K562 (cell line): ENCODE data around the gene MTO1. TPM values are rescaled to one million over a fixed set of nuclear protein-coding genes. Genes with fewer than 3 reads are reported as not detected.

ENCODE experiments used
- ATAC-seq: fragments of 200-7000 bp; cut with Tn5 transposase; 3 replicates; pipeline ENCODE4 v1.9.1; 2020; ENCODE audit warnings: moderate library complexity
- BruUV-seq: library from RNA; stranded (reverse); fragments of 400-500 nt; replicated peaks from 2 replicates; lab custom pipeline; 2021; lab: Mats Ljungman, UMichigan
- CTCF ChIA-PET: fragments of 300-600 bp; formaldehyde crosslinking; extraction: SDS; loops from one replicate; lab custom pipeline; 2021; ENCODE audit warnings: low intra/inter-chr PET ratio; lab: Yijun Ruan, JAX
- POLR2A ChIA-PET: fragments of 300-600, 350-650 bp; sonication (Branson Sonifier 250); formaldehyde crosslinking; extraction: SDS; loops from one replicate; lab custom pipeline; 2021; ENCODE audit warnings: antibody characterized with exemption, inconsistent platforms; lab: Yijun Ruan, JAX
- DNase-seq, 4 experiments: peaks; one replicate each; pipeline versions ENCODE4 v3.0.0 to v3.0.0-alpha.2; 2011 to 2018; ENCODE audit warnings: low spot score in 3 of 4, mixed read lengths in 3 of 4; ENCODE audit errors: extremely low read depth in 1 of 4
- FAIRE-seq: peaks from 2 replicates; lab custom pipeline; 2011; peaks lifted over from hg19 to GRCh38; lab: Jason Lieb, UNC
- H2AFZ ChIP-seq: 2 replicates; pipeline ENCODE4 v1.6.0; 2011; ENCODE audit warnings: low read depth, low read length, control low read depth, inconsistent platforms
- H3K27ac ChIP-seq: fragments of 200-600 bp; 3 replicates; pipeline ENCODE4 v1.8.0; 2011; ENCODE audit warnings: low read depth, mild to moderate bottlenecking, control low read depth, inconsistent platforms, low read length, moderate library complexity, mixed read lengths; ENCODE audit errors: extremely low read depth
- H3K27me3 ChIP-seq, 2 experiments: fragments of 300-600 bp in 1 of 2; 2 replicates in 1 of 2; 3 replicates in 1 of 2; pipeline versions ENCODE4 v1.6.0 to v1.8.0; 2011; ENCODE audit warnings: inconsistent platforms in 2 of 2, low read length in 2 of 2, mild to moderate bottlenecking in 1 of 2, mixed read lengths in 1 of 2, moderate library complexity in 1 of 2; ENCODE audit not compliant: control insufficient read depth in 2 of 2, insufficient read depth in 2 of 2
- H3K36me3 ChIP-seq: fragments of 300-600 bp; 3 replicates; pipeline ENCODE4 v1.8.0; 2011; ENCODE audit warnings: mild to moderate bottlenecking, low read length, inconsistent platforms; ENCODE audit not compliant: control insufficient read depth, insufficient read depth
- H3K4me1 ChIP-seq, 2 experiments: fragments of 200-600 bp in 1 of 2; replicated peaks in 1 of 2; 2 replicates in 1 of 2; 3 replicates in 1 of 2; pipeline versions ENCODE4 v1.5.1 to v1.8.0; 2011; ENCODE audit warnings: inconsistent platforms in 2 of 2, low read length in 2 of 2, mild to moderate bottlenecking in 1 of 2, mixed read lengths in 1 of 2, moderate library complexity in 1 of 2; ENCODE audit not compliant: control insufficient read depth in 2 of 2, insufficient read depth in 2 of 2
- H3K4me2 ChIP-seq: 2 replicates; pipeline ENCODE4 v1.6.1; 2011; ENCODE audit warnings: low read length, control low read depth, inconsistent platforms, mixed read lengths; ENCODE audit not compliant: insufficient read depth
- H3K4me3 ChIP-seq: fragments of 200-600 bp; sonication (generic), shearing (Covaris generic); 2 replicates; pipeline ENCODE4 v1.5.1; 2016; ENCODE audit warnings: control low read depth, inconsistent platforms
- H3K79me2 ChIP-seq: fragments of 200-600 bp; 3 replicates; pipeline ENCODE4 v1.8.0; 2011; ENCODE audit warnings: low read length, inconsistent platforms; ENCODE audit not compliant: control insufficient read depth, insufficient read depth
- H3K9ac ChIP-seq, 2 experiments: 2 replicates each; pipeline versions ENCODE4 v1.6.0 to v1.6.1; 2011; ENCODE audit warnings: low read depth in 2 of 2, low read length in 2 of 2, control low read depth in 1 of 2, inconsistent platforms in 1 of 2, mild to moderate bottlenecking in 1 of 2, mixed read lengths in 1 of 2; ENCODE audit not compliant: insufficient read depth in 1 of 2
- H3K9me1 ChIP-seq: one replicate; pipeline ENCODE4 v1.6.0; 2011; ENCODE audit warnings: inconsistent platforms, mild to moderate bottlenecking, low read length, moderate library complexity; ENCODE audit not compliant: control insufficient read depth, insufficient read depth
- H3K9me3 ChIP-seq: replicated peaks from 2 replicates; pipeline ENCODE4 v1.5.1; 2011; ENCODE audit warnings: low read depth, low read length, inconsistent platforms; ENCODE audit not compliant: control insufficient read depth, insufficient read depth
- H4K20me1 ChIP-seq: replicated peaks from 2 replicates; pipeline ENCODE4 v1.6.1; 2011; ENCODE audit warnings: low read length, inconsistent platforms, mixed read lengths; ENCODE audit not compliant: control insufficient read depth, insufficient read depth
- CCNT2 ChIP-seq: IDR thresholded peaks from 2 replicates; pipeline ENCODE4 v1.6.1; 2011; ENCODE audit warnings: borderline replicate concordance, low read depth, mild to moderate bottlenecking, moderate library complexity, mixed read lengths, low read length; ENCODE audit not compliant: insufficient read length; ENCODE audit errors: extremely low read depth
- CREB1 ChIP-seq, 2 experiments: sonication (generic) in 1 of 2; formaldehyde crosslinking in 1 of 2; IDR thresholded peaks; 2 replicates each; pipeline versions ENCODE4 v1.6.1 to v1.8.0; 2012 to 2022; ENCODE audit warnings: inconsistent platforms in 1 of 2, mild to moderate bottlenecking in 1 of 2, missing genetic modification reagents in 1 of 2, moderate library complexity in 1 of 2
- ELF1 ChIP-seq: fragments of 200-800 bp; sonication (Bioruptor generic); IDR thresholded peaks from 2 replicates; pipeline ENCODE4 v1.6.1; 2016; ENCODE audit warnings: missing genetic modification characterization, missing compliant biosample characterization
- HNRNPUL1 ChIP-seq: fragments of 200-400 bp; formaldehyde crosslinking; IDR thresholded peaks from 2 replicates; pipeline ENCODE4 v1.6.1; 2017; ENCODE audit warnings: low read length
- LARP7 ChIP-seq: fragments of 450-650 bp; IDR thresholded peaks from 2 replicates; pipeline ENCODE4 v1.6.1; 2016
- MAZ ChIP-seq, 2 experiments: fragments of 450-650 bp in 1 of 2; sonication (generic) in 1 of 2; formaldehyde crosslinking; IDR thresholded peaks in 1 of 2; conservative IDR thresholded peaks in 1 of 2; 2 replicates each; pipeline versions ENCODE4 v1.4.0 to v1.5.0; 2020; ENCODE audit warnings: mild to moderate bottlenecking in 1 of 2, missing genetic modification reagents in 1 of 2
- PML ChIP-seq: IDR thresholded peaks from 2 replicates; pipeline ENCODE4 v1.6.1; 2012; ENCODE audit warnings: low read length, inconsistent platforms
- POU5F1 ChIP-seq: fragments of 150-350 bp; IDR thresholded peaks from 2 replicates; pipeline ENCODE4 v1.6.1; 2014; ENCODE audit warnings: borderline replicate concordance, low read length, low read depth, mild to moderate bottlenecking; ENCODE audit not compliant: partially characterized antibody
- RBM25 ChIP-seq: fragments of 200-400 bp; formaldehyde crosslinking; IDR thresholded peaks from 2 replicates; pipeline ENCODE4 v1.6.1; 2018; ENCODE audit warnings: low read length, low read depth, moderate library complexity; ENCODE audit not compliant: severe bottlenecking
- ZBTB17 ChIP-seq: fragments of 450-650 bp; formaldehyde crosslinking; IDR thresholded peaks from 2 replicates; pipeline ENCODE4 v1.4.0; 2020; ENCODE audit warnings: mild to moderate bottlenecking
- WGBS: fragments of 100-300 bp; shearing (Covaris generic); methylation state at CpG from one replicate; pipeline ENCODE4 v1.1.6; 2016; ENCODE audit warnings: low coverage, mixed read lengths; ENCODE audit not compliant: insufficient coverage; ENCODE audit errors: missing lambda C conversion rate; 5-methylcytosine and 5-hydroxymethylcytosine counted together
- in situ Hi-C: fragments of 300-500 bp; cut with MboI; formaldehyde crosslinking; loops from 4 replicates; pipeline ENCODE4 v1.15.0; 2018; ENCODE audit warnings: inconsistent platforms, mixed read lengths
- intact Hi-C: fragments of 100-400 bp; cut with micrococcal nuclease; formaldehyde crosslinking; loops from 2 replicates; pipeline ENCODE4 v1.14.2; 2022
- polyA plus RNA-seq, 8 experiments: library from polyadenylated mRNA; depleted of rRNA in 4 of 8; stranded (reverse) in 5 of 8; unstranded in 3 of 8; fragments of >200 nt; fragmentation: Nextera tagmentation in 2 of 8; fragmentation: Illumina TruSeq in 1 of 8; extraction: Ambion mirVana in 2 of 8; extraction: Trizol in 1 of 8; gene quantifications; 2 replicates each; pipeline versions ENCODE4 v1.2.1 to v1.2.3, GENCODE V29; 2011 to 2014; ENCODE audit warnings: inconsistent platforms in 1 of 8, missing spikeins in 1 of 8
- total RNA-seq, 7 experiments: library from RNA; depleted of rRNA in 6 of 7; stranded (reverse); fragments of >200 nt in 6 of 7; fragmentation: Illumina TruSeq in 2 of 7; extraction: Trizol in 2 of 7; gene quantifications; 2 replicates each; pipeline versions ENCODE4 v1.2.1 to v1.2.3, GENCODE V29; 2011 to 2021; ENCODE audit warnings: low replicate concordance in 1 of 7
- TF ChIP-seq, protein P1 (sequence below): fragments of 450-650 bp; IDR thresholded peaks from 2 replicates; pipeline ENCODE4 v1.6.1; 2016; ENCODE audit warnings: borderline replicate concordance
- TF ChIP-seq, protein P2 (sequence below): fragments of 250-450 bp; sonication (Bioruptor Pico); IDR thresholded peaks from 2 replicates; pipeline ENCODE4 v1.6.1; 2021; ENCODE audit warnings: mild to moderate bottlenecking
- TF ChIP-seq, protein P3 (sequence below): fragments of 250-450 bp; sonication (Bioruptor Pico); IDR thresholded peaks from 2 replicates; pipeline ENCODE4 v1.5.0; 2021
- TF ChIP-seq, protein P4 (sequence below): fragments of 250-450 bp; sonication (Bioruptor Pico); IDR thresholded peaks from 2 replicates; pipeline ENCODE4 v1.9.0; 2021; ENCODE audit warnings: mild to moderate bottlenecking

Gene MTO1
- total and polyA plus RNA-seq, 9 of the 15 experiments (the other 6 are each of a cell fraction or from before 2014, with no cell fraction given) = 33.4 to 62.3 (median 50.6) TPM

DNA sequence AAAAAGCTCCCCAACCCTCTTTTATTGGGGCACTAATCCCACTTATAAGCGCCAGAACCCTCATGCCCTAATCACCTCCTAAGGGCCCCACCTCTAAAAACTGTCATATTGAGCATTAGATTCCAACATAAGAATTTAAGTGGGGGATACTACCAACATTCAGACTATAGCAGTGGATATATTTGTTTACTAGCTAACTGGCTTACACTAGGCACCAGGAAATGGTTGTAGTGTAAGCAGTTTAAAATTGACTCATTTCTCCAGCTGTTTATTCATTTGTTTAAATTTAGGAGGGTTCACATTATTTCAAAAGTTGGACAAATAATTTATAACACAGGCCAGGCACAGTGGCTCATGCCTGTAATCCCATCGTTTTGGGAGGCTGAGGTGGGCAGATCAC lies 22.9 kb downstream of the MTO1 start:
- ChIA-PET POLR2A (interaction anchor here (1.2 to 2.3 kb wide), 4 partner anchors 9 to 23 kb away, joined by 3 to 5 read pairs (median 5); partner anchors contain the start of gene MTO1), CTCF (no interaction called here)
- H3K36me3 ChIP-seq = peaks cover 87% of the 10 kb centered on the region
- no peaks in the 10 kb centered on the region for H3K4me1 ChIP-seq
- H2AFZ ChIP-seq = no peak overlapping the region
- DNase-seq (no peak), FAIRE-seq (no peak), ATAC-seq (no peak)
- no peaks in the 10 kb centered on the region for H3K27me3 ChIP-seq
- 96% methylated on average over 2 of the region's 2 CpGs for WGBS
- H3K4me3 ChIP-seq = no peak overlapping the region
- no peaks in the 10 kb centered on the region for H3K9me1 ChIP-seq
- H4K20me1 ChIP-seq = no peaks in the 10 kb centered on the region
- BruUV-seq = no TSS peak
- in situ Hi-C loops = no loop called here
- no peak overlapping the region for H3K4me2 ChIP-seq
- no peaks in the 10 kb centered on the region for H3K79me2 ChIP-seq
- H3K9ac ChIP-seq = no peak overlapping the region
- TF ChIP-seq, protein P1, sequence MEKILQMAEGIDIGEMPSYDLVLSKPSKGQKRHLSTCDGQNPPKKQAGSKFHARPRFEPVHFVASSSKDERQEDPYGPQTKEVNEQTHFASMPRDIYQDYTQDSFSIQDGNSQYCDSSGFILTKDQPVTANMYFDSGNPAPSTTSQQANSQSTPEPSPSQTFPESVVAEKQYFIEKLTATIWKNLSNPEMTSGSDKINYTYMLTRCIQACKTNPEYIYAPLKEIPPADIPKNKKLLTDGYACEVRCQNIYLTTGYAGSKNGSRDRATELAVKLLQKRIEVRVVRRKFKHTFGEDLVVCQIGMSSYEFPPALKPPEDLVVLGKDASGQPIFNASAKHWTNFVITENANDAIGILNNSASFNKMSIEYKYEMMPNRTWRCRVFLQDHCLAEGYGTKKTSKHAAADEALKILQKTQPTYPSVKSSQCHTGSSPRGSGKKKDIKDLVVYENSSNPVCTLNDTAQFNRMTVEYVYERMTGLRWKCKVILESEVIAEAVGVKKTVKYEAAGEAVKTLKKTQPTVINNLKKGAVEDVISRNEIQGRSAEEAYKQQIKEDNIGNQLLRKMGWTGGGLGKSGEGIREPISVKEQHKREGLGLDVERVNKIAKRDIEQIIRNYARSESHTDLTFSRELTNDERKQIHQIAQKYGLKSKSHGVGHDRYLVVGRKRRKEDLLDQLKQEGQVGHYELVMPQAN = no peak
- TF ChIP-seq, protein P2, sequence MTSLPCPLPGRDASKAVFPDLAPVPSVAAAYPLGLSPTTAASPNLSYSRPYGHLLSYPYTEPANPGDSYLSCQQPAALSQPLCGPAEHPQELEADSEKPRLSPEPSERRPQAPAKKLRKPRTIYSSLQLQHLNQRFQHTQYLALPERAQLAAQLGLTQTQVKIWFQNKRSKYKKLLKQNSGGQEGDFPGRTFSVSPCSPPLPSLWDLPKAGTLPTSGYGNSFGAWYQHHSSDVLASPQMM (CRISPR knock-in tag) = no peak
- TF ChIP-seq, protein P3, sequence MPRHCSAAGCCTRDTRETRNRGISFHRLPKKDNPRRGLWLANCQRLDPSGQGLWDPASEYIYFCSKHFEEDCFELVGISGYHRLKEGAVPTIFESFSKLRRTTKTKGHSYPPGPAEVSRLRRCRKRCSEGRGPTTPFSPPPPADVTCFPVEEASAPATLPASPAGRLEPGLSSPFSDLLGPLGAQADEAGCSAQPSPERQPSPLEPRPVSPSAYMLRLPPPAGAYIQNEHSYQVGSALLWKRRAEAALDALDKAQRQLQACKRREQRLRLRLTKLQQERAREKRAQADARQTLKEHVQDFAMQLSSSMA (CRISPR knock-in tag) = no peak
- no peak for TF ChIP-seq CCNT2
- no peak for TF ChIP-seq LARP7
- no peak for TF ChIP-seq MAZ (CRISPR knock-in tag; conservative IDR thresholded peaks at IDR 0.05 in 1 of 2, IDR thresholded peaks at IDR 0.05 in 1 of 2)
- no peak for TF ChIP-seq ZBTB17 (CRISPR knock-in tag)
- TF ChIP-seq CREB1 (IDR thresholded peaks at IDR 0.05) = no peak
- no peak for TF ChIP-seq CREB1 (CRISPR knock-in tag; IDR thresholded peaks at IDR 0.05)
- TF ChIP-seq POU5F1 = no peak
- TF ChIP-seq ELF1 = no peak
- no peak for TF ChIP-seq PML
- TF ChIP-seq, protein P4, sequence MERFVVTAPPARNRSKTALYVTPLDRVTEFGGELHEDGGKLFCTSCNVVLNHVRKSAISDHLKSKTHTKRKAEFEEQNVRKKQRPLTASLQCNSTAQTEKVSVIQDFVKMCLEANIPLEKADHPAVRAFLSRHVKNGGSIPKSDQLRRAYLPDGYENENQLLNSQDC (CRISPR knock-in tag) = no peak
- TF ChIP-seq RBM25 = no peak
- TF ChIP-seq HNRNPUL1 = no peak
- intact Hi-C loops = no loop called here
- H3K27ac ChIP-seq = no peak overlapping the region
- H3K9me3 ChIP-seq = no peaks in the 10 kb centered on the region
